Measurements from ENCODE around the gene YBX2. TPM values are rescaled to one million over a fixed set of nuclear protein-coding genes. Genes with fewer than 3 reads are reported as not detected.

The YBX2 gene
- polyA plus RNA-seq, 1 donor (not counting 4 experiments of a cell fraction or from before 2014, with no cell fraction given): 0.05 TPM

GRCh38 chr17:7282752-7283321 is 11.6 kb downstream of the YBX2 start:
- Histone ChIP-seq H3K27me3 (ENCODE audit: control insufficient read depth, extremely low read depth, insufficient read depth, low read length) (peaks cover 42% of the 10 kb centered on the region), H3K79me2 (ENCODE audit: control insufficient read depth, insufficient read depth, low read length) (no peaks in the 10 kb centered on the region), H3K4me3 (ENCODE audit: control insufficient read depth in 2 of 3, extremely low read depth in 1 of 3, insufficient read depth in 2 of 3, low read depth in 1 of 3, low read length in 3 of 3) (no peak overlapping the region), H3K36me3 (ENCODE audit: control insufficient read depth in 2 of 2, extremely low read depth in 1 of 2, insufficient read depth in 2 of 2, low read length in 2 of 2) (no peaks in the 10 kb centered on the region), H3K4me1 (ENCODE audit: control insufficient read depth, extremely low read depth, insufficient read depth, low read length) (peaks cover 16% of the 10 kb centered on the region), H3K9ac (ENCODE audit: control insufficient read depth, extremely low read depth, insufficient read depth, low read length) (no peak overlapping the region), H4K20me1 (ENCODE audit: control insufficient read depth, extremely low read depth, insufficient read depth, low read length) (no peaks in the 10 kb centered on the region), H3K9me1 (ENCODE audit: control insufficient read depth, extremely low read depth, insufficient read depth, low read length) (no peaks in the 10 kb centered on the region), H2AFZ (ENCODE audit: control insufficient read depth, low read length) (no peak overlapping the region), H3K4me2 (ENCODE audit: control insufficient read depth, extremely low read depth, insufficient read depth, low read depth, low read length) (no peak overlapping the region), H3K9me3 (ENCODE audit: control insufficient read depth, low read depth, low read length) (no peaks in the 10 kb centered on the region), H3K27ac (ENCODE audit: control insufficient read depth, insufficient read depth, low read length) (no peak overlapping the region)
- peak in 2 of 3 experiments; percentile 11 to 21 for TF ChIP-seq CTCF (optimal IDR thresholded peaks at IDR 0.05 in 1 of 3, IDR thresholded peaks at IDR 0.05 in 1 of 3, conservative IDR thresholded peaks at IDR 0.05 in 1 of 3; ENCODE audit: extremely low read depth in 1 of 3, insufficient read depth in 2 of 3, low read length in 3 of 3)
- no peak for TF ChIP-seq EZH2 (IDR thresholded peaks at IDR 0.05; ENCODE audit: low read length)
- dilution Hi-C loops (cut with MboI; ENCODE audit: extremely low pct_ligation_motif_present, low sequenced_read_pairs): no loop called here
- FAIRE-seq (no peak), DNase-seq (ENCODE audit: low read depth, low spot score) (no peak)

GRCh38 chr17:7281953-7282751 is 12.3 kb downstream of the YBX2 start:
- H3K9ac ChIP-seq (ENCODE audit: control insufficient read depth, extremely low read depth, insufficient read depth, low read length): no peak overlapping the region
- no peaks in the 10 kb centered on the region for H3K36me3 ChIP-seq (ENCODE audit: control insufficient read depth in 2 of 2, extremely low read depth in 1 of 2, insufficient read depth in 2 of 2, low read length in 2 of 2)
- dilution Hi-C loops (cut with MboI; ENCODE audit: extremely low pct_ligation_motif_present, low sequenced_read_pairs): no loop called here
- H3K4me3 ChIP-seq (ENCODE audit: control insufficient read depth in 2 of 3, extremely low read depth in 1 of 3, insufficient read depth in 2 of 3, low read depth in 1 of 3, low read length in 3 of 3): peak overlapping the region; percentile 38 to 78 (median 66)
- no peak overlapping the region for H3K27ac ChIP-seq (ENCODE audit: control insufficient read depth, insufficient read depth, low read length)
- no peak overlapping the region for H2AFZ ChIP-seq (ENCODE audit: control insufficient read depth, low read length)
- peak overlapping the region; percentile 98 for H3K4me2 ChIP-seq (ENCODE audit: control insufficient read depth, extremely low read depth, insufficient read depth, low read depth, low read length)
- TF ChIP-seq EZH2 (IDR thresholded peaks at IDR 0.05; ENCODE audit: low read length) (peak; percentile 27), CTCF (optimal IDR thresholded peaks at IDR 0.05 in 1 of 3, IDR thresholded peaks at IDR 0.05 in 1 of 3, conservative IDR thresholded peaks at IDR 0.05 in 1 of 3; ENCODE audit: extremely low read depth in 1 of 3, insufficient read depth in 2 of 3, low read length in 3 of 3) (no peak)
- DNase-seq (ENCODE audit: low read depth, low spot score) (no peak), FAIRE-seq (no peak)
- peaks cover 36% of the 10 kb centered on the region for H3K27me3 ChIP-seq (ENCODE audit: control insufficient read depth, extremely low read depth, insufficient read depth, low read length)
- no peaks in the 10 kb centered on the region for H4K20me1 ChIP-seq (ENCODE audit: control insufficient read depth, extremely low read depth, insufficient read depth, low read length)
- no peaks in the 10 kb centered on the region for H3K79me2 ChIP-seq (ENCODE audit: control insufficient read depth, insufficient read depth, low read length)
- no peaks in the 10 kb centered on the region for H3K9me1 ChIP-seq (ENCODE audit: control insufficient read depth, extremely low read depth, insufficient read depth, low read length)
- peaks cover 16% of the 10 kb centered on the region for H3K4me1 ChIP-seq (ENCODE audit: control insufficient read depth, extremely low read depth, insufficient read depth, low read length)
- no peaks in the 10 kb centered on the region for H3K9me3 ChIP-seq (ENCODE audit: control insufficient read depth, low read depth, low read length)
